Loucy (cell line): ENCODE results near the gene BAD.

Source experiments
- CTCF ChIP-seq: fragments of 200-600 bp; sonication (generic); conservative IDR thresholded peaks from 2 replicates; pipeline ENCODE4 v1.5.1; 2014; ENCODE audit warnings: mild to moderate bottlenecking, antibody characterized with exemption, low read length
- EZH2phosphoT487 ChIP-seq: fragments of 200-600 bp; IDR thresholded peaks from 2 replicates; pipeline ENCODE4 v1.6.1; 2018; ENCODE audit warnings: antibody characterized with exemption, mild to moderate bottlenecking, moderate library complexity, borderline replicate concordance

GRCh38 chr11:64286801-64287159 lies 2.3 kb upstream of the BAD start:
- TF ChIP-seq CTCF (no peak), EZH2phosphoT487 (no peak)
